MM.1S (cell line): ENCODE measurements around the gene ZBTB34.

Experiments used
- CTCF ChIP-seq: fragments of 300-600 bp; sonication (generic); IDR thresholded peaks from 2 replicates; pipeline ENCODE4 v1.5.1; 2016; ENCODE audit warnings: antibody characterized with exemption, low read length, mixed read lengths
- EZH2 ChIP-seq: fragments of 300-600 bp; sonication (generic); optimal IDR thresholded peaks from 2 replicates; pipeline ENCODE3; 2017; ENCODE audit warnings: low read depth, mild to moderate bottlenecking, antibody characterized with exemption, low read length, mixed read lengths
- EZH2phosphoT487 ChIP-seq: fragments of 300-600 bp; sonication (generic); IDR thresholded peaks from 2 replicates; pipeline ENCODE4 v1.6.1; 2018; ENCODE audit warnings: antibody characterized with exemption, low read length

GRCh38 chr9:126861707-126862103 is 1.3 kb downstream of the ZBTB34 start:
- no peak for TF ChIP-seq CTCF
- no peak for TF ChIP-seq EZH2
- TF ChIP-seq EZH2phosphoT487, result no peak
